Thyroid gland (tissue), 4 donors: ENCODE results near the gene KLRG1.

Experiments used
- CTCF ChIP-seq, 6 experiments: fragments of 200-600 bp in 3 of 6; fragments of 450-650 bp in 3 of 6; sonication (generic) in 3 of 6; IDR thresholded peaks; one replicate each; pipeline ENCODE4 v1.5.1; 2016 to 2019; ENCODE audit warnings: antibody characterized with exemption in 6 of 6, mild to moderate bottlenecking in 2 of 6, inconsistent platforms in 1 of 6, moderate library complexity in 1 of 6
- POLR2A ChIP-seq, 2 donors: fragments of 450-650 bp; IDR thresholded peaks; one replicate each; pipeline ENCODE4 v1.6.1; 2017; ENCODE audit warnings: antibody characterized with exemption in 2 of 2, mild to moderate bottlenecking in 2 of 2, moderate library complexity in 1 of 2

- TF ChIP-seq CTCF (IDR thresholded peaks at IDR 0.05) = no peak
- TF ChIP-seq POLR2A (IDR thresholded peaks at IDR 0.05) = no peak
Measured at GRCh38 chr12:8995021-8995775, 5.9 kb downstream of the KLRG1 start.
